SK-N-SH treated with all-trans-retinoic acid at 6 μM for 48 hours (cell line): ENCODE data around the gene PRRG4.
"Not testable (repeated sequence)": the region's sequence is repeated elsewhere in the genome, so short reads cannot be mapped to it uniquely, and the experiment has no call there.

Experiments used
- ATAC-seq: fragments of 200-7000 bp; cut with Tn5 transposase; 3 replicates; pipeline ENCODE4 v1.9.1; 2020; ENCODE audit warnings: mild to moderate bottlenecking, moderate library complexity
- BACH2 ChIP-seq: fragments of 250-450 bp; sonication (Bioruptor Pico); IDR thresholded peaks from 2 replicates; pipeline ENCODE4 v1.9.0; 2021; ENCODE audit warnings: mild to moderate bottlenecking, borderline replicate concordance
- CSDC2 ChIP-seq: fragments of 250-450 bp; sonication (Bioruptor Pico); IDR thresholded peaks from 2 replicates; pipeline ENCODE4 v1.5.0; 2020; ENCODE audit warnings: mild to moderate bottlenecking, moderate library complexity
- CSRNP3 ChIP-seq: fragments of 250-450 bp; sonication (Bioruptor Pico); IDR thresholded peaks from 2 replicates; pipeline ENCODE4 v1.5.1; 2021; ENCODE audit warnings: mild to moderate bottlenecking, moderate library complexity
- ESRRG ChIP-seq: fragments of 250-450 bp; sonication (Bioruptor Pico); IDR thresholded peaks from 2 replicates; pipeline ENCODE4 v1.6.1; 2021; ENCODE audit warnings: mild to moderate bottlenecking
- GLIS3 ChIP-seq: fragments of 250-450 bp; sonication (Bioruptor Pico); IDR thresholded peaks from 2 replicates; pipeline ENCODE4 v1.5.0; 2020; ENCODE audit warnings: mild to moderate bottlenecking, moderate library complexity
- ISL1 ChIP-seq: fragments of 250-450 bp; sonication (Bioruptor Pico); IDR thresholded peaks from 2 replicates; pipeline ENCODE4 v2.1.2; 2022; ENCODE audit warnings: mild to moderate bottlenecking, moderate library complexity
- OSR1 ChIP-seq: fragments of 250-450 bp; sonication (Bioruptor Pico); IDR thresholded peaks from 2 replicates; pipeline ENCODE4 v1.8.0; 2022; ENCODE audit warnings: moderate library complexity, mild to moderate bottlenecking, inconsistent platforms
- PATZ1 ChIP-seq: fragments of 250-450 bp; sonication (Bioruptor Pico); IDR thresholded peaks from 2 replicates; pipeline ENCODE4 v1.8.0; 2020; ENCODE audit warnings: mild to moderate bottlenecking, moderate library complexity, borderline replicate concordance
- POU6F1 ChIP-seq: fragments of 250-450 bp; sonication (Bioruptor Pico); IDR thresholded peaks from 2 replicates; pipeline ENCODE4 v1.8.0; 2021; ENCODE audit warnings: low read depth, mild to moderate bottlenecking, moderate library complexity, borderline replicate concordance
- PPARA ChIP-seq: fragments of 250-450 bp; sonication (Bioruptor Pico); IDR thresholded peaks from 2 replicates; pipeline ENCODE4 v1.5.0; 2020; ENCODE audit warnings: mild to moderate bottlenecking, borderline replicate concordance
- RARB ChIP-seq: fragments of 250-450 bp; sonication (Bioruptor Pico); IDR thresholded peaks from 2 replicates; pipeline ENCODE4 v1.8.0; 2021; ENCODE audit warnings: mild to moderate bottlenecking, moderate library complexity
- SNAI2 ChIP-seq: fragments of 250-450 bp; sonication (Bioruptor Pico); IDR thresholded peaks from 2 replicates; pipeline ENCODE4 v1.5.0; 2020; ENCODE audit warnings: mild to moderate bottlenecking, moderate library complexity
- TCF4 ChIP-seq: fragments of 250-450 bp; sonication (Bioruptor Pico); IDR thresholded peaks from 2 replicates; pipeline ENCODE4 v1.8.0; 2021; ENCODE audit warnings: mild to moderate bottlenecking, moderate library complexity, borderline replicate concordance
- TOX ChIP-seq: fragments of 250-450 bp; sonication (Bioruptor Pico); IDR thresholded peaks from 2 replicates; pipeline ENCODE4 v1.8.0; 2021; ENCODE audit warnings: mild to moderate bottlenecking, moderate library complexity, borderline replicate concordance
- TSHZ2 ChIP-seq: fragments of 250-450 bp; sonication (Bioruptor Pico); IDR thresholded peaks from 2 replicates; pipeline ENCODE4 v1.5.0; 2020; ENCODE audit warnings: mild to moderate bottlenecking, moderate library complexity
- ZC3H10 ChIP-seq: fragments of 250-450 bp; sonication (Bioruptor Pico); IDR thresholded peaks from 2 replicates; pipeline ENCODE4 v1.5.1; 2021; ENCODE audit warnings: mild to moderate bottlenecking, moderate library complexity
- ZFP3 ChIP-seq: fragments of 250-450 bp; sonication (Bioruptor Pico); IDR thresholded peaks from 2 replicates; pipeline ENCODE4 v1.5.0; 2020; ENCODE audit warnings: mild to moderate bottlenecking, moderate library complexity
- ZNF565 ChIP-seq: fragments of 450-650 bp; formaldehyde crosslinking; conservative IDR thresholded peaks from 2 replicates; pipeline ENCODE4 v1.5.0; 2020; ENCODE audit warnings: low read depth, mild to moderate bottlenecking, moderate library complexity
- ZNF70 ChIP-seq: fragments of 450-650 bp; formaldehyde crosslinking; IDR thresholded peaks from 2 replicates; pipeline ENCODE4 v1.5.0; 2020; ENCODE audit warnings: mild to moderate bottlenecking, moderate library complexity
- ZNF8 ChIP-seq: fragments of 450-650 bp; formaldehyde crosslinking; IDR thresholded peaks from 2 replicates; pipeline ENCODE4 v1.5.0; 2020; ENCODE audit warnings: mild to moderate bottlenecking, moderate library complexity

Gene PRRG4

GRCh38 chr11:32820497-32820896, 9.2 kb upstream of the PRRG4 start:
- TF ChIP-seq ZC3H10 (CRISPR knock-in tag), result no peak
- no peak for TF ChIP-seq PPARA (CRISPR knock-in tag)
- no peak for TF ChIP-seq CSDC2 (CRISPR knock-in tag)
- no peak for ATAC-seq

- ATAC-seq, result no peak
- TF ChIP-seq CSRNP3 (no peak), ESRRG (CRISPR knock-in tag) (no peak), ZNF565 (CRISPR knock-in tag) (no peak), ISL1 (no peak), OSR1 (CRISPR knock-in tag) (no peak), BACH2 (CRISPR knock-in tag) (no peak), GLIS3 (no peak), POU6F1 (CRISPR knock-in tag) (no peak), RARB (CRISPR knock-in tag) (no peak), PPARA (CRISPR knock-in tag) (no peak), SNAI2 (no peak), TCF4 (no peak), PATZ1 (CRISPR knock-in tag) (no peak)
These were observed 8.2 kb upstream of the PRRG4 start for GRCh38 chr11:32821517-32821916.

- TF ChIP-seq ZNF565 (CRISPR knock-in tag) (no peak), ESRRG (CRISPR knock-in tag) (no peak), ZNF8 (CRISPR knock-in tag) (no peak), ZC3H10 (CRISPR knock-in tag) (no peak)
- no peak for ATAC-seq
These were observed 7.7 kb upstream of the PRRG4 start for GRCh38 chr11:32821917-32822560.

- ATAC-seq, result not testable (repeated sequence)
These were observed 6.1 kb upstream of the PRRG4 start for GRCh38 chr11:32823617-32824016.

- ATAC-seq, result no peak
- no peak for TF ChIP-seq BACH2 (CRISPR knock-in tag)
- TF ChIP-seq GLIS3, result no peak
- TF ChIP-seq OSR1 (CRISPR knock-in tag), result no peak
- no peak for TF ChIP-seq ISL1
- no peak for TF ChIP-seq SNAI2
- TF ChIP-seq ZNF565 (CRISPR knock-in tag), result no peak
- TF ChIP-seq ZFP3 (CRISPR knock-in tag), result no peak
- TF ChIP-seq ZNF70 (CRISPR knock-in tag), result no peak
- TF ChIP-seq POU6F1 (CRISPR knock-in tag), result no peak
- no peak for TF ChIP-seq TCF4
- TF ChIP-seq RARB (CRISPR knock-in tag), result no peak
- TF ChIP-seq CSDC2 (CRISPR knock-in tag), result no peak
- TF ChIP-seq TOX (CRISPR knock-in tag), result no peak
- TF ChIP-seq PATZ1 (CRISPR knock-in tag), result no peak
- no peak for TF ChIP-seq TSHZ2 (CRISPR knock-in tag)
- TF ChIP-seq ESRRG (CRISPR knock-in tag), result no peak
- no peak for TF ChIP-seq ZC3H10 (CRISPR knock-in tag)
These were observed 3.6 kb upstream of the PRRG4 start for GRCh38 chr11:32826113-32826512.
